MCF 10A (cell line): ENCODE results near the gene ZFAND3. TPM values are rescaled to one million over a fixed set of nuclear protein-coding genes. Genes with fewer than 3 reads are reported as not detected.

Source experiments
- BruUV-seq: library from RNA; stranded (reverse); fragments of 400-500 nt; replicated peaks from 2 replicates; lab custom pipeline; 2021; lab: Mats Ljungman, UMichigan
- CTCF ChIA-PET: fragments of 300-600 bp; sonication (Branson Sonifier 250); formaldehyde crosslinking; extraction: SDS; loops from one replicate; lab custom pipeline; 2021; ENCODE audit warnings: antibody characterized with exemption, inconsistent platforms; lab: Yijun Ruan, JAX
- POLR2A ChIA-PET: fragments of 300-600, 350-650 bp; sonication (Branson Sonifier 250); formaldehyde crosslinking; extraction: SDS; loops from one replicate; lab custom pipeline; 2020; ENCODE audit warnings: antibody characterized with exemption, inconsistent platforms; lab: Yijun Ruan, JAX
- DNase-seq: peaks from one replicate; pipeline ENCODE4 v3.0.0-alpha.2; 2018; ENCODE audit not compliant: unreplicated experiment
- H3K27ac Mint-ChIP-seq: one replicate; pipeline ENCODE4 v1.8.0; 2022; ENCODE audit warnings: mild to moderate bottlenecking, low read depth, mixed read lengths; ENCODE audit not compliant: unreplicated experiment
- H3K27me3 Mint-ChIP-seq: one replicate; pipeline ENCODE4 v1.8.0; 2022; ENCODE audit warnings: mixed read lengths; ENCODE audit not compliant: insufficient read depth, unreplicated experiment
- H3K36me3 Mint-ChIP-seq: one replicate; pipeline ENCODE4 v1.8.0; 2022; ENCODE audit warnings: mild to moderate bottlenecking, moderate library complexity, mixed read lengths; ENCODE audit not compliant: insufficient read depth, unreplicated experiment
- H3K4me1 Mint-ChIP-seq: one replicate; pipeline ENCODE4 v1.8.0; 2022; ENCODE audit warnings: mixed read lengths; ENCODE audit not compliant: insufficient read depth, unreplicated experiment
- H3K4me3 Mint-ChIP-seq: one replicate; pipeline ENCODE4 v1.8.0; 2022; ENCODE audit warnings: mild to moderate bottlenecking, moderate library complexity, mixed read lengths; ENCODE audit not compliant: unreplicated experiment
- H3K9me3 Mint-ChIP-seq: one replicate; pipeline ENCODE4 v1.8.0; 2022; ENCODE audit warnings: mixed read lengths; ENCODE audit not compliant: unreplicated experiment
- intact Hi-C: fragments of 100-400 bp; cut with micrococcal nuclease; formaldehyde crosslinking; loops from 2 replicates; pipeline ENCODE4 v1.14.1; 2022
- total RNA-seq: library from RNA; stranded (reverse); gene quantifications from 2 replicates; pipeline ENCODE4 v1.2.3, GENCODE V29; 2022
- TF ChIP-seq, protein P1 (sequence below): fragments of 200-600 bp; IDR thresholded peaks from one replicate; pipeline ENCODE4 v1.8.0; 2022; ENCODE audit warnings: antibody characterized with exemption, mild to moderate bottlenecking; ENCODE audit not compliant: unreplicated experiment

The ZFAND3 gene
- total RNA-seq, 1 experiment from 2014 or later, result 100 TPM

GRCh38 chr6:37858363-37858762, 38.8 kb downstream of the ZFAND3 start:
- H3K4me1 Mint-ChIP-seq, result peaks cover 23% of the 10 kb centered on the region
- H3K36me3 Mint-ChIP-seq, result peaks cover 6% of the 10 kb centered on the region
- CTCF ChIA-PET, result interaction anchor here (0.6 to 3.3 kb wide), 7 partner anchors 13 to 570 kb away, joined by 3 to 17 read pairs (median 4); no protein-coding TSS in a partner anchor
- DNase-seq, result no peak
- POLR2A ChIA-PET, result interaction anchor here (0.7 to 1.2 kb wide), 6 partner anchors 9 to 111 kb away, joined by 3 to 5 read pairs (median 3); no protein-coding TSS in a partner anchor
- no TSS peak for BruUV-seq
- H3K4me3 Mint-ChIP-seq, result no peak overlapping the region
- no peak overlapping the region for H3K27ac Mint-ChIP-seq
- H3K27me3 Mint-ChIP-seq, result no peaks in the 10 kb centered on the region
- TF ChIP-seq, protein P1, sequence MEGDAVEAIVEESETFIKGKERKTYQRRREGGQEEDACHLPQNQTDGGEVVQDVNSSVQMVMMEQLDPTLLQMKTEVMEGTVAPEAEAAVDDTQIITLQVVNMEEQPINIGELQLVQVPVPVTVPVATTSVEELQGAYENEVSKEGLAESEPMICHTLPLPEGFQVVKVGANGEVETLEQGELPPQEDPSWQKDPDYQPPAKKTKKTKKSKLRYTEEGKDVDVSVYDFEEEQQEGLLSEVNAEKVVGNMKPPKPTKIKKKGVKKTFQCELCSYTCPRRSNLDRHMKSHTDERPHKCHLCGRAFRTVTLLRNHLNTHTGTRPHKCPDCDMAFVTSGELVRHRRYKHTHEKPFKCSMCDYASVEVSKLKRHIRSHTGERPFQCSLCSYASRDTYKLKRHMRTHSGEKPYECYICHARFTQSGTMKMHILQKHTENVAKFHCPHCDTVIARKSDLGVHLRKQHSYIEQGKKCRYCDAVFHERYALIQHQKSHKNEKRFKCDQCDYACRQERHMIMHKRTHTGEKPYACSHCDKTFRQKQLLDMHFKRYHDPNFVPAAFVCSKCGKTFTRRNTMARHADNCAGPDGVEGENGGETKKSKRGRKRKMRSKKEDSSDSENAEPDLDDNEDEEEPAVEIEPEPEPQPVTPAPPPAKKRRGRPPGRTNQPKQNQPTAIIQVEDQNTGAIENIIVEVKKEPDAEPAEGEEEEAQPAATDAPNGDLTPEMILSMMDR, result no peak
- intact Hi-C loops, result no loop called here
- no peaks in the 10 kb centered on the region for H3K9me3 Mint-ChIP-seq

GRCh38 chr6:37860226-37860839, 40.8 kb downstream of the ZFAND3 start:
- Mint-ChIP-seq H3K27me3 (no peaks in the 10 kb centered on the region), H3K36me3 (peaks cover 6% of the 10 kb centered on the region), H3K9me3 (no peaks in the 10 kb centered on the region), H3K27ac (no peak overlapping the region), H3K4me1 (peaks cover 25% of the 10 kb centered on the region), H3K4me3 (no peak overlapping the region)
- TF ChIP-seq, protein P1, result peak; percentile 40
- ChIA-PET POLR2A (interaction anchor here (0.6 to 1.3 kb wide), 3 partner anchors 42 to 160 kb away, joined by 3 to 5 read pairs (median 4); no protein-coding TSS in a partner anchor), CTCF (interaction anchor here (0.6 to 3.3 kb wide), 14 partner anchors 8 to 739 kb away, joined by 3 to 17 read pairs (median 4); no protein-coding TSS in a partner anchor)
- intact Hi-C loops, result loop anchor here (1.0 to 5.0 kb wide), 2 partner anchors 38 to 69 kb away; no protein-coding TSS in a partner anchor
- no TSS peak for BruUV-seq
- DNase-seq, result peak; percentile 64

DNA sequence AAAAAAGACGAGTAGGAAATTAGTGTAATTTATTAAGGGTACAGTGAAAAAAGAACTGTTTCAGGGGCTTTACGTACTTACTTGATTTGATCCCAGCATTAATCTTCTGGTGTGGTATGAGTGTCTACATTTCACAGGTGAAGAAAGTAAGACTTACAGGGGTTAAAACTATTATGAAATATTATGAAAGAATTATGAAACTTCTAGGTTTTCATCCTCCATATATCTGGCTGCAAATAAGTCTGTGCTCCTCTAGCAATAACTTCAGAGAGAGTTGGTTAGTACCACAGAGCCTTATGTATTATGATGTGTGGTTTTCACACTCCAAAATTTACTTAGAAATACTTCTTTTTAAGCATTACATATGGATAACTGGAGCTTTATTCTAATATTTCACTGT, 41.9 kb downstream of the ZFAND3 start:
- POLR2A ChIA-PET, result interaction anchor here (0.6 to 1.3 kb wide), 2 partner anchors 43 to 93 kb away, joined by 3 to 5 read pairs; no protein-coding TSS in a partner anchor
- BruUV-seq, result no TSS peak
- H3K9me3 Mint-ChIP-seq, result no peaks in the 10 kb centered on the region
- CTCF ChIA-PET, result interaction anchor here (0.7 to 3.3 kb wide), 5 partner anchors 8 to 1778 kb away, joined by 3 to 13 read pairs (median 3); no protein-coding TSS in a partner anchor
- peaks cover 6% of the 10 kb centered on the region for H3K36me3 Mint-ChIP-seq
- peaks cover 32% of the 10 kb centered on the region for H3K4me1 Mint-ChIP-seq
- TF ChIP-seq, protein P1, result no peak
- H3K27ac Mint-ChIP-seq, result no peak overlapping the region
- no peaks in the 10 kb centered on the region for H3K27me3 Mint-ChIP-seq
- H3K4me3 Mint-ChIP-seq, result no peak overlapping the region
- intact Hi-C loops, result loop anchor here (5.0 kb wide), 1 partner anchor 39 kb away; no protein-coding TSS in a partner anchor
- no peak for DNase-seq

DNA sequence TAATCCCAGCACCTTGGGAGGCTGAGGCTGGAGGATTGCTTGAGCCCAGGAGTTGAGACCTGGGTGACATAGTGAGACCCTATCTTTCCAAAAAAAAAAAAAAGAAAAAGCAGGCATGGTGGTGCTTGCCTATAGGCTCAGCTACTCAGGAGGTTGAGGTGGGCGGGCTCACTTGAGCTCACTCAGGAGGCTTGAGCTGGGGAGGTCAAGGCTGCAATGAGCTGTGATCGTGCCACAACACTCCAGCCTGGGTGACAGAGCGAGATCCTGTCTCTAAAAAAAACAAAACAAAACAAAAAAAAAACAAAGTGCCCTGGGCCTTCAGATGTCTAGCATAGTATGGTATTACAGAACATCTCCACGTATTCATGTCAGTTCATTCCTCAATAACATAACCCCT, 42.9 kb downstream of the ZFAND3 start:
- no TSS peak for BruUV-seq
- CTCF ChIA-PET, result interaction anchor here (0.6 to 0.7 kb wide), 2 partner anchors 242 to 478 kb away, joined by 3 to 4 read pairs; no protein-coding TSS in a partner anchor

More for the DNA sequence above, 42.9 kb downstream of the ZFAND3 start:
- Mint-ChIP-seq H3K4me3 (no peak overlapping the region), H3K27me3 (no peaks in the 10 kb centered on the region), H3K27ac (no peak overlapping the region), H3K9me3 (no peaks in the 10 kb centered on the region), H3K4me1 (peaks cover 38% of the 10 kb centered on the region), H3K36me3 (peaks cover 6% of the 10 kb centered on the region)
- POLR2A ChIA-PET, result interaction anchor here (0.7 kb wide), 1 partner anchor 104 kb away, joined by 4 read pairs; no protein-coding TSS in a partner anchor
- intact Hi-C loops, result loop anchor here (5.0 kb wide), 1 partner anchor 40 kb away; no protein-coding TSS in a partner anchor
- TF ChIP-seq, protein P1, result no peak
- no peak for DNase-seq
